Erythroblast (primary cell): ENCODE measurements around the gene BEAN1.
"Not testable (repeated sequence)": the region's sequence is repeated elsewhere in the genome, so short reads cannot be mapped to it uniquely, and the experiment has no call there.

ENCODE experiments used
- GATA1 ChIP-seq: IDR thresholded peaks from 2 replicates; pipeline ENCODE4 v1.6.1; 2011; ENCODE audit warnings: low read depth, mild to moderate bottlenecking, control low read depth, low read length, moderate library complexity
- POLR2A ChIP-seq: IDR thresholded peaks from 2 replicates; pipeline ENCODE4 v1.6.1; 2011; ENCODE audit warnings: mild to moderate bottlenecking, low read length

GRCh38 chr16:66514980-66515595 is 88.0 kb downstream of the BEAN1 start:
- TF ChIP-seq POLR2A, GATA1: not testable (repeated sequence)
